Measurements from ENCODE around the gene ANKHD1. TPM values are rescaled to one million over a fixed set of nuclear protein-coding genes. Genes with fewer than 3 reads are reported as not detected.

The ANKHD1 gene, protein sequence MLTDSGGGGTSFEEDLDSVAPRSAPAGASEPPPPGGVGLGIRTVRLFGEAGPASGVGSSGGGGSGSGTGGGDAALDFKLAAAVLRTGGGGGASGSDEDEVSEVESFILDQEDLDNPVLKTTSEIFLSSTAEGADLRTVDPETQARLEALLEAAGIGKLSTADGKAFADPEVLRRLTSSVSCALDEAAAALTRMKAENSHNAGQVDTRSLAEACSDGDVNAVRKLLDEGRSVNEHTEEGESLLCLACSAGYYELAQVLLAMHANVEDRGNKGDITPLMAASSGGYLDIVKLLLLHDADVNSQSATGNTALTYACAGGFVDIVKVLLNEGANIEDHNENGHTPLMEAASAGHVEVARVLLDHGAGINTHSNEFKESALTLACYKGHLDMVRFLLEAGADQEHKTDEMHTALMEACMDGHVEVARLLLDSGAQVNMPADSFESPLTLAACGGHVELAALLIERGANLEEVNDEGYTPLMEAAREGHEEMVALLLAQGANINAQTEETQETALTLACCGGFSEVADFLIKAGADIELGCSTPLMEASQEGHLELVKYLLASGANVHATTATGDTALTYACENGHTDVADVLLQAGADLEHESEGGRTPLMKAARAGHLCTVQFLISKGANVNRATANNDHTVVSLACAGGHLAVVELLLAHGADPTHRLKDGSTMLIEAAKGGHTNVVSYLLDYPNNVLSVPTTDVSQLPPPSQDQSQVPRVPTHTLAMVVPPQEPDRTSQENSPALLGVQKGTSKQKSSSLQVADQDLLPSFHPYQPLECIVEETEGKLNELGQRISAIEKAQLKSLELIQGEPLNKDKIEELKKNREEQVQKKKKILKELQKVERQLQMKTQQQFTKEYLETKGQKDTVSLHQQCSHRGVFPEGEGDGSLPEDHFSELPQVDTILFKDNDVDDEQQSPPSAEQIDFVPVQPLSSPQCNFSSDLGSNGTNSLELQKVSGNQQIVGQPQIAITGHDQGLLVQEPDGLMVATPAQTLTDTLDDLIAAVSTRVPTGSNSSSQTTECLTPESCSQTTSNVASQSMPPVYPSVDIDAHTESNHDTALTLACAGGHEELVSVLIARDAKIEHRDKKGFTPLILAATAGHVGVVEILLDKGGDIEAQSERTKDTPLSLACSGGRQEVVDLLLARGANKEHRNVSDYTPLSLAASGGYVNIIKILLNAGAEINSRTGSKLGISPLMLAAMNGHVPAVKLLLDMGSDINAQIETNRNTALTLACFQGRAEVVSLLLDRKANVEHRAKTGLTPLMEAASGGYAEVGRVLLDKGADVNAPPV (N-terminal part only)
- total RNA-seq (100 to 1,000 TPM; 112 to 138 TPM), polyA plus RNA-seq (10 to 100 TPM; 17.0 to 77.2 TPM)
- long read RNA-seq, donor 1, transcript ANKHD1-205 (11 exons, 2,135 nt): major isoform, 15 of 72 reads
- long read RNA-seq, donor 1, partial matches to known transcripts: 45 of 72 reads
- long read RNA-seq, donor 1, other reads (novel, unspliced or antisense): 11 of 72 reads
- long read RNA-seq, donor 2, partial matches to known transcripts: 32 of 45 reads
- long read RNA-seq, donor 2, other reads (novel, unspliced or antisense): 9 of 45 reads

DNA sequence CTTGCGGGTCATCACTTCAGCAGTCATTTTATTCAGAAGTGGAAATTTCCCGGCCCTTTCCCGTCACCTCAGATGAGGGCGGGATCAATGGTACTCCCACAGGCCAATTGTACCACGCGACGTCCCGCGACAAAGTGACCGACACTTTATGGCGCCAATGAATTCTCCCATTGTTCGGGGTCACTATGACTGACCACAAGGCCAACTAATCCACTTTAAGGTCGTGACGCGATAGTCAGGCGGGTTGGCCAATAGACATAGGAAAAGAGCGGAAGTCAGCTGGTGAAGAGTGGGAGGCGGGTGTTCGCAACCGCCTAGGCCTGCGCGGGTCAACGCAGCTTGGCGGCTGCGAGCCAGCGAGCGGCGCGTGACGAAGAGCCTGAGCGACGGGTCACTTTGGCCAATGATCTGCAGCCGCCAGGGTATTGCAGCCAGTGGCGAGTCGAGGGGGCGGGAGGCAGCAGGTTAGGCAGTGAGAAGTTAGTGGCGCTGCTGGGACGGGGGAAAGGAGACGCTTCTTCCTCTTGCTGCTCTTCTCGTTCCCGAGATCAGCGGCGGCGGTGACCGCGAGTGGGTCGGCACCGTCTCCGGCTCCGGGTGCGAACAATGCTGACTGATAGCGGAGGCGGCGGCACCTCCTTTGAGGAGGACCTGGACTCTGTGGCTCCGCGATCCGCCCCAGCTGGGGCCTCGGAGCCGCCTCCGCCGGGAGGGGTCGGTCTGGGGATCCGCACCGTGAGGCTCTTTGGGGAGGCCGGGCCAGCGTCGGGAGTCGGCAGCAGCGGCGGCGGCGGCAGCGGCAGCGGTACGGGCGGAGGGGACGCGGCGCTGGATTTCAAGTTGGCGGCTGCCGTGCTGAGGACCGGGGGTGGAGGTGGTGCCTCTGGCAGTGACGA, at the start of gene ANKHD1:
Gene ANKHD1 (plus strand): TSS at position 472 of the 896 bp plus-strand sequence. CDS start 135 bp downstream, at position 607.
- intact Hi-C loops (cut with DNase I): loop anchor here in 1 of 2 donors (2.0 to 10.0 kb wide), 4 partner anchors 146 to 313 kb away; partner anchors contain the start of genes APBB3, EIF4EBP3, SLC35A4 and TMCO6
- peak within 1 kb of the TSS; percentile 17 to 94 for H3K27ac ChIP-seq (ENCODE audit: low read depth in 1 of 2, low read length in 2 of 2)

DNA sequence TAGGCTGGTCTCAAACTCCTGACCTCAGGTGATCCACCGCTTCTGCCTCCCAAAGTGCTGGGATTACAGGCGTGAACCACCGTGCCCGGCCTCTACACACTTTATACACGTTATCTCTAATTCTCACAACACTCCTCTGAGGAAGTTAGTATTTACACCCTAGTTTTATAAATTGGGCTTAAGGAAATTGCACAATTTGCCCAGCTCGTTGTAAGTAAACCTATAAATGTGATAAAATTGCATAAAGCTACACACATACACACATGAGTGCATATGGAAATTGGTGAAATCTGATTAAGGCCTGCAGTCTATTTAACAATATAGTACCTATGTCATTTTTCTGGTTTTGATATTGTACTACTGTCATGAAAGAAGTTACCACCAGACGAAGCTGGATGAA, 46.1 kb upstream of the ANKHD1 start:
- H3K4me1 ChIP-seq (ENCODE audit: control insufficient read depth in 1 of 2, insufficient read depth in 2 of 2, low read length in 2 of 2): no peaks in the 10 kb centered on the region
- no peak overlapping the region for H3K4me3 ChIP-seq (ENCODE audit: low read length in 2 of 2)
- no peaks in the 10 kb centered on the region for H3K9me3 ChIP-seq (ENCODE audit: control insufficient read depth, low read length)
- H3K36me3 ChIP-seq (ENCODE audit: control insufficient read depth in 1 of 2, insufficient read depth in 2 of 2, low read length in 1 of 2): no peaks in the 10 kb centered on the region
- ATAC-seq (ENCODE audit: low FRiP score) (no peak), DNase-seq (no peak)
- intact Hi-C loops (cut with DNase I): no loop called here
- no peak overlapping the region for H3K27ac ChIP-seq (ENCODE audit: low read depth in 1 of 2, low read length in 2 of 2)
- H3K27me3 ChIP-seq (ENCODE audit: control insufficient read depth in 1 of 2, insufficient read depth in 2 of 2, low read length in 1 of 2): no peaks in the 10 kb centered on the region
- WGBS, 2 donors: 90 to 93% methylated on average over 7 of the region's 7 CpGs

More for the DNA sequence above, at the start of gene ANKHD1:
- Histone ChIP-seq H3K36me3 (ENCODE audit: control insufficient read depth in 1 of 2, insufficient read depth in 2 of 2, low read length in 1 of 2) (no peaks in the 10 kb centered on the region), H3K4me3 (ENCODE audit: low read length in 2 of 2) (peak within 1 kb of the TSS; percentile 66 to 85), H3K9me3 (ENCODE audit: control insufficient read depth, low read length) (no peaks in the 10 kb centered on the region), H3K27me3 (ENCODE audit: control insufficient read depth in 1 of 2, insufficient read depth in 2 of 2, low read length in 1 of 2) (no peaks in the 10 kb centered on the region), H3K4me1 (ENCODE audit: control insufficient read depth in 1 of 2, insufficient read depth in 2 of 2, low read length in 2 of 2) (peaks cover 0 to 3% of the 10 kb centered on the region in 2 donors)
- DNase-seq: peak; percentile 99
- WGBS, 2 donors: 0% methylated on average over 79 to 83 of the region's 83 CpGs
- ATAC-seq (ENCODE audit: low FRiP score): peak; percentile 98

DNA sequence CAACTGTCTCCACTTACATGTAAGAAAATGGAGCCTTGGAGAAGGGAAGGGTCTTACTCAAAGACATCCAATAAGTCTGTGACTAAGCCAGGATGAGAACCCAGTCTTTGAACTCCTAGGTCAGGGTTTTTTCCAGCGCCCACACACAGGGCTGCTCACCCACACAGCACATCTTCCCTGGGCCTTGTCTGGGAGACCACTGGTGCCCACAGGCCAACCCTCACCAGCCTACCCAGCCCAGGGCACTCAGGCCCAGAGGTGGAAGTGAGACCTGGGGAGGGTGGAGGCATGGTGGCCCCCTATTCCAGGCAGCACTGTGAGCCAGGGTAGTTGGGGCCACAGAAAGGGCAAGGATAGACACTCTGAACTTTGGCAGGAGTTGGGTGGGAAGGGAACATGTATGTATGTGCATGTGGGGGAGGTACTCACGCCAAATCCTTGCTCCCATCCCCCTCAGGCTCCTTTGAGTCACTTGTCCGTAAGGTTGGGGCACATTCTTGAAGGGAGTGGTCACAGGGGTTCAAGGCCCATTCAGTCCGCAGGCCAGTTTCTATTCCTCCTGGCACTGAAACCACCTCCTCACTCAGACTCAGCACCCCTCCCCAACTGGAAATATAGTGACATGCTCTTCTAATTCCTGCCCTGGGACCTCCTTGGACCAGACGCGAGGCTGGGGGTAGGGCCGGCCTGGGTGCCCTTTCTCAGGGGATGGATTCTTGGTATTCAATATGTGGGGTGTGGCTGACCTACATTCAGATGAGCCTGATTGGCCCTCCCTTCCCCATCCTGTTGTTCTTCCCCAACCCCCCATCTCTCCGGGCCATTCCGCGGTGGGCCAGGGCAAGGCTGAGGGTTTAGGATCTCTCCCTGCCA, 44.5 kb upstream of the ANKHD1 start:
- no peak overlapping the region for H3K27ac ChIP-seq (ENCODE audit: low read depth in 1 of 2, low read length in 2 of 2)
- DNase-seq (peak in 1 of 2 donors; percentile 67), ATAC-seq (ENCODE audit: low FRiP score) (no peak)
- WGBS, 2 donors: 38 to 45% methylated on average over 10 of the region's 10 CpGs
- H3K27me3 ChIP-seq (ENCODE audit: control insufficient read depth in 1 of 2, insufficient read depth in 2 of 2, low read length in 1 of 2): no peaks in the 10 kb centered on the region
- no peak overlapping the region for H3K4me3 ChIP-seq (ENCODE audit: low read length in 2 of 2)
- intact Hi-C loops (cut with DNase I): loop anchor here (1.0 to 2.0 kb wide), 2 partner anchors 114 to 116 kb away; no protein-coding TSS in a partner anchor
- H3K4me1 ChIP-seq (ENCODE audit: control insufficient read depth in 1 of 2, insufficient read depth in 2 of 2, low read length in 2 of 2): no peaks in the 10 kb centered on the region
- H3K9me3 ChIP-seq (ENCODE audit: control insufficient read depth, low read length): no peaks in the 10 kb centered on the region
- H3K36me3 ChIP-seq (ENCODE audit: control insufficient read depth in 1 of 2, insufficient read depth in 2 of 2, low read length in 1 of 2): no peaks in the 10 kb centered on the region

DNA sequence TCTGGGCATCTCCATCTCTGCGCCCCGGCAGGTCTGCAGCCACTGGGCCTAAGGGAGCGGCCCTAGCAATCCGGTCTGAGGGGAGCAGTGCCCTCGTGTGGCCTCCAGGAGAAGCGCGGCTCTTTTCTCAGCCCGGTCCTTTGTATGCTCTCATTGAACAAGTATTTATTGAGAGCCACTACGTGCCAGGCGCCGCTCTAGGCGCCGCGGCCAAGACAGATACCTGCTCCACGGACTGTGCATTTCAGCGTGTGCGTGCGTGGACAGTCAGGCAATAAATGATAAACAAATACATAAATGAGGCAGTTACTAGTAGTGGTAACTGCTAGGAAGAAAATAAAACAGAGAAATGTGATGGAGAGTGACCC, 43.9 kb upstream of the ANKHD1 start:
- 0% methylated on average over 18 of the region's 18 CpGs for WGBS, 2 donors
- Histone ChIP-seq H3K4me3 (ENCODE audit: low read length in 2 of 2) (no peak overlapping the region), H3K9me3 (ENCODE audit: control insufficient read depth, low read length) (no peaks in the 10 kb centered on the region), H3K27ac (ENCODE audit: low read depth in 1 of 2, low read length in 2 of 2) (no peak overlapping the region), H3K4me1 (ENCODE audit: control insufficient read depth in 1 of 2, insufficient read depth in 2 of 2, low read length in 2 of 2) (no peaks in the 10 kb centered on the region), H3K36me3 (ENCODE audit: control insufficient read depth in 1 of 2, insufficient read depth in 2 of 2, low read length in 1 of 2) (no peaks in the 10 kb centered on the region), H3K27me3 (ENCODE audit: control insufficient read depth in 1 of 2, insufficient read depth in 2 of 2, low read length in 1 of 2) (no peaks in the 10 kb centered on the region)
- DNase-seq (peak; percentile 88 to 94), ATAC-seq (ENCODE audit: low FRiP score) (peak; percentile 96)
- intact Hi-C loops (cut with DNase I): loop anchor here (1.0 to 2.0 kb wide), 2 partner anchors 115 to 116 kb away; no protein-coding TSS in a partner anchor

DNA sequence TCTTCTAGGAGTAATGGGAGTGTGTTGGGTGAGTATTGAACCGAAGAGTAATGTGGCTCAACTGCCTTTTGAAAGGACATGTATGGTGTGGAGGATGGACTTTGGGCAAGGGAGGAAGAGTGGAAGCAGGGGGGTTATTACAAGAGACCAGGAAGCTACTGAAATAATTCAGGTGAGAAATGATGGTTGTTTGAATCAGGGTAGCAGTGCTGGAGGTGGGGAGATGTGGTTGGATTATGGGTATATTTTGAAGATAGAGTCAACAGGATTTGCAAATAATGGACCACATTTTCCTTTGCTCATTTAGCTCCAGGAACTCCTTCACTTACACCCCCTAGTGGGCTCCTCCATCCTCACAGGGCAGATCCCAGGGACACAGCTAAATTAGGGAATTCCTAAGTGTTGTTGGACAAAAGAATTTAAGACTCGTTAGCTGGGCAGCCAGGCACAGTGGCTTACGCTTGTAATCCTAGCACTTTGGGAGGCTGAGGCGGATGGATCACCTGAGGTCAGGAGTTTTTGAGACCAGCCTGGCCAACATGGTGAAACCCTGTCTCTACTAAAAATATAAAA, 42.8 kb upstream of the ANKHD1 start:
- 73 to 77% methylated on average over 4 of the region's 4 CpGs for WGBS, 2 donors
- Histone ChIP-seq H3K4me3 (ENCODE audit: low read length in 2 of 2) (no peak overlapping the region), H3K36me3 (ENCODE audit: control insufficient read depth in 1 of 2, insufficient read depth in 2 of 2, low read length in 1 of 2) (no peaks in the 10 kb centered on the region), H3K27me3 (ENCODE audit: control insufficient read depth in 1 of 2, insufficient read depth in 2 of 2, low read length in 1 of 2) (no peaks in the 10 kb centered on the region), H3K27ac (ENCODE audit: low read depth in 1 of 2, low read length in 2 of 2) (no peak overlapping the region), H3K9me3 (ENCODE audit: control insufficient read depth, low read length) (no peaks in the 10 kb centered on the region), H3K4me1 (ENCODE audit: control insufficient read depth in 1 of 2, insufficient read depth in 2 of 2, low read length in 2 of 2) (no peaks in the 10 kb centered on the region)
- no peak for DNase-seq
- intact Hi-C loops (cut with DNase I): no loop called here
- ATAC-seq (ENCODE audit: low FRiP score): no peak

DNA sequence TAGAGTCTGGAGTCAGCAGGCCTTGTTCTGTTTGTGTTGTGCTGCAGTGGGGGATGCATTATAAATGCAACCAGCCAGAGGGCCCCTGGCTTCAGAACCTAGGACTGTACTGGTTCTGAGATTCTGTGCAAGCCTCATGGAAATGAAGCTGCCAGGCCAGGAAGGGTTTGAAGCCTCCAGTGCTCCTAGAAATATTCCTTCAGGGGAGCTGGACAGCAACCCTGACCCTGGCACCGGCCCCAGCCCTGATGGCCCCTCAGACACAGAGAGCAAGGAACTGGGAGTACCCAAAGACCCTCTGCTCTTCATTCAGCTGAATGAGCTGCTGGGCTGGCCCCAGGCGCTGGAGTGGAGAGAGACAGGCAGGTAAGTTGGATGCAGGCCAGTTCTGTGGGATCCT, 41.5 kb upstream of the ANKHD1 start, which contains the start of gene SLC4A9:
Gene SLC4A9 (plus strand): TSS at position 94 of the 400 bp plus-strand sequence. CDS start 43 bp downstream, at position 137.
- no peak for DNase-seq
- WGBS, 2 donors: 93% methylated on average over 2 of the region's 2 CpGs
- ATAC-seq (ENCODE audit: low FRiP score): no peak
- H3K27ac ChIP-seq (ENCODE audit: low read depth in 1 of 2, low read length in 2 of 2): no peak within 1 kb of the TSS
- intact Hi-C loops (cut with DNase I): no loop called here
- no peaks in the 10 kb centered on the region for H3K27me3 ChIP-seq (ENCODE audit: control insufficient read depth in 1 of 2, insufficient read depth in 2 of 2, low read length in 1 of 2)
- no peak within 1 kb of the TSS for H3K4me3 ChIP-seq (ENCODE audit: low read length in 2 of 2)
- no peaks in the 10 kb centered on the region for H3K4me1 ChIP-seq (ENCODE audit: control insufficient read depth in 1 of 2, insufficient read depth in 2 of 2, low read length in 2 of 2)
- H3K36me3 ChIP-seq (ENCODE audit: control insufficient read depth in 1 of 2, insufficient read depth in 2 of 2, low read length in 1 of 2): no peaks in the 10 kb centered on the region
- no peaks in the 10 kb centered on the region for H3K9me3 ChIP-seq (ENCODE audit: control insufficient read depth, low read length)

Data from aorta (tissue), 5 donors.